Keratinocyte (primary cell): ENCODE data around the gene ITIH2. TPM values are rescaled to one million over a fixed set of nuclear protein-coding genes. Genes with fewer than 3 reads are reported as not detected.

Source experiments
- DNase-seq: peaks from one replicate; pipeline ENCODE4 v3.0.0-alpha.2; 2011; ENCODE audit warnings: low read depth, missing footprints, low spot score
- FAIRE-seq: peaks from 2 replicates; lab custom pipeline; 2011; peaks lifted over from hg19 to GRCh38; lab: Jason Lieb, UNC
- H2AFZ ChIP-seq: 2 replicates; pipeline ENCODE4 v1.6.0; 2012; ENCODE audit warnings: low read length, control low read depth, inconsistent platforms; ENCODE audit not compliant: control insufficient read depth
- H3K27ac ChIP-seq: 2 replicates; pipeline ENCODE4 v1.5.1; 2011; ENCODE audit warnings: low read length; ENCODE audit not compliant: control insufficient read depth, insufficient read depth
- H3K27me3 ChIP-seq: 3 replicates; pipeline ENCODE4 v1.6.0; 2011; ENCODE audit warnings: low read length; ENCODE audit not compliant: control insufficient read depth, insufficient read depth; ENCODE audit errors: extremely low read depth
- H3K36me3 ChIP-seq, 2 experiments: 2 replicates in 1 of 2; 3 replicates in 1 of 2; pipeline ENCODE4 v1.5.1; 2011; ENCODE audit warnings: low read length in 2 of 2, mild to moderate bottlenecking in 1 of 2; ENCODE audit not compliant: control insufficient read depth in 2 of 2, insufficient read depth in 2 of 2; ENCODE audit errors: extremely low read depth in 1 of 2
- H3K4me1 ChIP-seq: 3 replicates; pipeline ENCODE4 v1.5.1; 2011; ENCODE audit warnings: low read length; ENCODE audit not compliant: control insufficient read depth, insufficient read depth; ENCODE audit errors: extremely low read depth
- H3K4me2 ChIP-seq: 3 replicates; pipeline ENCODE4 v1.6.0; 2011; ENCODE audit warnings: low read depth, low read length; ENCODE audit not compliant: control insufficient read depth, insufficient read depth; ENCODE audit errors: extremely low read depth
- H3K4me3 ChIP-seq, 3 experiments: fragments of 200-600 bp in 1 of 3; sonication (generic) in 1 of 3; 2 replicates in 2 of 3; 3 replicates in 1 of 3; pipeline ENCODE4 v1.5.1; 2011 to 2016; ENCODE audit warnings: low read length in 3 of 3, mild to moderate bottlenecking in 3 of 3, control low read depth in 2 of 3, inconsistent platforms in 1 of 3, low read depth in 1 of 3, mixed read lengths in 1 of 3, mixed run types in 1 of 3, moderate library complexity in 1 of 3; ENCODE audit not compliant: control insufficient read depth in 2 of 3, insufficient read depth in 2 of 3; ENCODE audit errors: extremely low read depth in 1 of 3
- H3K79me2 ChIP-seq: 2 replicates; pipeline ENCODE4 v1.6.0; 2012; ENCODE audit warnings: low read length; ENCODE audit not compliant: control insufficient read depth, insufficient read depth
- H3K9ac ChIP-seq: 3 replicates; pipeline ENCODE4 v1.6.0; 2011; ENCODE audit warnings: low read length; ENCODE audit not compliant: control insufficient read depth, insufficient read depth; ENCODE audit errors: extremely low read depth
- H3K9me1 ChIP-seq: 3 replicates; pipeline ENCODE4 v1.6.0; 2011; ENCODE audit warnings: low read length; ENCODE audit not compliant: control insufficient read depth, insufficient read depth; ENCODE audit errors: extremely low read depth
- H3K9me3 ChIP-seq: 2 replicates; pipeline ENCODE4 v1.5.1; 2012; ENCODE audit warnings: low read depth, low read length; ENCODE audit not compliant: control insufficient read depth
- H4K20me1 ChIP-seq: 3 replicates; pipeline ENCODE4 v1.6.0; 2011; ENCODE audit warnings: low read length; ENCODE audit not compliant: control insufficient read depth, insufficient read depth; ENCODE audit errors: extremely low read depth
- EZH2 ChIP-seq: IDR thresholded peaks from one replicate; pipeline ENCODE4 v1.6.1; 2012; ENCODE audit warnings: inconsistent platforms, mild to moderate bottlenecking, low read length, moderate library complexity
- dilution Hi-C: fragments of 300-500 bp; cut with MboI; formaldehyde crosslinking; loops from one replicate; pipeline ENCODE4 v1.7.0; 2020; ENCODE audit warnings: low sequenced_read_pairs; ENCODE audit not compliant: extremely low pct_ligation_motif_present
- polyA plus RNA-seq, 5 experiments: library from polyadenylated mRNA; depleted of rRNA in 3 of 5; stranded (reverse) in 3 of 5; stranded (forward) in 1 of 5; unstranded in 1 of 5; fragments of >200 nt; gene quantifications; 1 replicate in 1 of 5; 2 replicates in 3 of 5; 3 replicates in 1 of 5; pipeline versions ENCODE4 v1.2.1 to v1.2.3, GENCODE V29; 2011 to 2012; ENCODE audit warnings: missing spikeins in 2 of 5, low read depth in 1 of 5, low replicate concordance in 1 of 5
- TF ChIP-seq, protein P1 (sequence below), 3 experiments: IDR thresholded peaks in 1 of 3; conservative IDR thresholded peaks in 1 of 3; optimal IDR thresholded peaks in 1 of 3; 2 replicates in 2 of 3; 3 replicates in 1 of 3; pipeline versions ENCODE3 to v1.5.1; 2011; ENCODE audit warnings: low read length in 3 of 3, mild to moderate bottlenecking in 3 of 3, moderate library complexity in 2 of 3, control low read depth in 1 of 3, inconsistent platforms in 1 of 3; ENCODE audit not compliant: insufficient read depth in 2 of 3; ENCODE audit errors: extremely low read depth in 1 of 3

ITIH2 gene
- polyA plus RNA-seq, 1 donor (not counting 4 experiments of a cell fraction or from before 2014, with no cell fraction given): not detected

DNA sequence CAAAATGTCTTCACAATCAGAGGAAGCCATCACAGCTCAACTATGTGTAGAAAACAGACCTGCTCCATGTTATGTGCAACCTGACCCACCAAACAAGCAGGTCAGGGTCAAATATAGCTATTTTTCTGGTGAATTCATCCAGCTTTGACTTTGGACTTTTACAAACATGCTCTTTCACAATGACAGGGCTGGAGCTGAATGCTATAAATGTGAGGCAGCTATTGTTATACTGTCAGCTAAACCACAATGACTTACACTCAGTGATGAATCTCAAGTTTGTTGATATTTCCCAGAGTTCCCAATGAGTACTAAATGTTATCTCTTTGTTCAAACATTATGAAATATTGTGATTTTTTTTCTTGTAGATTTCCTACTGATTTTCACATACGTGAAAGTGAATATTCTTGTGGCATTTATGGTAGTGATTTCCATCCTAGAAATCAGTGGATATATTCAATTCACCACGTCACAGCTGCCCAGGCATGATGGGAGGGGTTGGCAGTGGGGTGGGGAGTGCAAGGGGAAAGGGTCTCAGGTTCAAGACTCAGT lies 2.5 kb upstream of the ITIH2 start:
- Histone ChIP-seq H2AFZ (no peak overlapping the region), H3K9me3 (no peaks in the 10 kb centered on the region), H3K27me3 (no peaks in the 10 kb centered on the region), H3K4me3 (no peak overlapping the region), H3K4me1 (no peaks in the 10 kb centered on the region), H3K36me3 (no peaks in the 10 kb centered on the region), H3K79me2 (no peaks in the 10 kb centered on the region), H3K9me1 (no peaks in the 10 kb centered on the region), H4K20me1 (no peaks in the 10 kb centered on the region), H3K9ac (no peak overlapping the region), H3K4me2 (no peak overlapping the region), H3K27ac (no peak overlapping the region)
- TF ChIP-seq, protein P1, sequence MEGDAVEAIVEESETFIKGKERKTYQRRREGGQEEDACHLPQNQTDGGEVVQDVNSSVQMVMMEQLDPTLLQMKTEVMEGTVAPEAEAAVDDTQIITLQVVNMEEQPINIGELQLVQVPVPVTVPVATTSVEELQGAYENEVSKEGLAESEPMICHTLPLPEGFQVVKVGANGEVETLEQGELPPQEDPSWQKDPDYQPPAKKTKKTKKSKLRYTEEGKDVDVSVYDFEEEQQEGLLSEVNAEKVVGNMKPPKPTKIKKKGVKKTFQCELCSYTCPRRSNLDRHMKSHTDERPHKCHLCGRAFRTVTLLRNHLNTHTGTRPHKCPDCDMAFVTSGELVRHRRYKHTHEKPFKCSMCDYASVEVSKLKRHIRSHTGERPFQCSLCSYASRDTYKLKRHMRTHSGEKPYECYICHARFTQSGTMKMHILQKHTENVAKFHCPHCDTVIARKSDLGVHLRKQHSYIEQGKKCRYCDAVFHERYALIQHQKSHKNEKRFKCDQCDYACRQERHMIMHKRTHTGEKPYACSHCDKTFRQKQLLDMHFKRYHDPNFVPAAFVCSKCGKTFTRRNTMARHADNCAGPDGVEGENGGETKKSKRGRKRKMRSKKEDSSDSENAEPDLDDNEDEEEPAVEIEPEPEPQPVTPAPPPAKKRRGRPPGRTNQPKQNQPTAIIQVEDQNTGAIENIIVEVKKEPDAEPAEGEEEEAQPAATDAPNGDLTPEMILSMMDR (optimal IDR thresholded peaks at IDR 0.05 in 1 of 3, IDR thresholded peaks at IDR 0.05 in 1 of 3, conservative IDR thresholded peaks at IDR 0.05 in 1 of 3; ENCODE audit: extremely low read depth in 1 of 3, insufficient read depth in 2 of 3, low read length in 3 of 3): no peak
- TF ChIP-seq EZH2: no peak
- DNase-seq: no peak
- dilution Hi-C loops: no loop called here
- FAIRE-seq: no peak

DNA sequence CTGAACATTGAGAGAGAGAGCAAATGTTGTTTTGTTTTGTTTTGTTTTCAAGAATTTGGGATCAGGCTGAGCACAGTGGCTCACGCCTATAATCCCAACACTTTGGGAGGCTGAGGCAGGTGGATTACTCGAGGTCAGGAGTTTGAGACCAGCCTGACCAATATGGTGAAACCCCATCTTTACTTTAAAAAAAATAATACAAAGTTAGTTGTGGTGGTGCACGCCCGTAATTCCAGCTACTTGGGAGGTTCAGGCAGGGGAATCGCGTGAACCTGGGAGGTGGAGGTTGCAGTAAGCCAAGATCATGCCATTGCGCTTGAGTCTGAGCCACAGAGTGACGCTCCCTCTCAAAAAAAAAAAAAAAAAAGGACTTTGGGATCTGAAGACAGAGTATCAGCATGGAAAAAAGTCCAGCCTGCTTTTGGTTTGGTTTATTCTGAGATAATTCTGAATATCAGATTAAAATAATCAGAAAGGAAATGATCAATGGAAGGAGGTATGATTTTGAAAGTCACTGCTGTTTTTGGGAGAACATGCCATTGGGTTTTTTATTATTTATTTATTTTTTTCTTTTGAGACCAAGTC lies 1.9 kb upstream of the ITIH2 start:
- H3K36me3 ChIP-seq: no peaks in the 10 kb centered on the region
- no peaks in the 10 kb centered on the region for H3K79me2 ChIP-seq
- H2AFZ ChIP-seq: no peak overlapping the region
- no peak overlapping the region for H3K4me3 ChIP-seq
- DNase-seq (no peak), FAIRE-seq (no peak)
- H3K9me1 ChIP-seq: no peaks in the 10 kb centered on the region
- no peak overlapping the region for H3K9ac ChIP-seq
- no peaks in the 10 kb centered on the region for H3K9me3 ChIP-seq
- H3K4me2 ChIP-seq: no peak overlapping the region
- TF ChIP-seq EZH2: no peak
- TF ChIP-seq, protein P1 (optimal IDR thresholded peaks at IDR 0.05 in 1 of 3, IDR thresholded peaks at IDR 0.05 in 1 of 3, conservative IDR thresholded peaks at IDR 0.05 in 1 of 3; ENCODE audit: extremely low read depth in 1 of 3, insufficient read depth in 2 of 3, low read length in 3 of 3): no peak
- H4K20me1 ChIP-seq: no peaks in the 10 kb centered on the region
- no peaks in the 10 kb centered on the region for H3K27me3 ChIP-seq
- H3K27ac ChIP-seq: no peak overlapping the region
- H3K4me1 ChIP-seq: no peaks in the 10 kb centered on the region
- dilution Hi-C loops: no loop called here
